HepG2 (cell line): Measurements from ENCODE around the gene KCND2. TPM values are rescaled to one million over a fixed set of nuclear protein-coding genes. Genes with fewer than 3 reads are reported as not detected.

Experiments
- ATAC-seq: fragments of 200-7000 bp; cut with Tn5 transposase; 3 replicates; pipeline ENCODE4 v1.9.1; 2020; ENCODE audit warnings: mild to moderate bottlenecking, moderate library complexity
- BruUV-seq: library from RNA; stranded (reverse); fragments of 400-500 nt; replicated peaks from 2 replicates; lab custom pipeline; 2021; lab: Mats Ljungman, UMichigan
- CTCF ChIA-PET: fragments of 300-600 bp; formaldehyde crosslinking; extraction: SDS; loops from one replicate; lab custom pipeline; 2021; ENCODE audit warnings: low total read pairs, inconsistent platforms, low intra/inter-chr PET ratio; lab: Yijun Ruan, JAX
- POLR2A ChIA-PET: fragments of 350-600 bp; sonication (Branson Sonifier 250); formaldehyde crosslinking; loops from one replicate; lab custom pipeline; 2020; ENCODE audit warnings: antibody characterized with exemption, inconsistent platforms; lab: Yijun Ruan, JAX
- DNase-seq: peaks from one replicate; pipeline ENCODE4 v3.0.0-alpha.2; 2015; ENCODE audit warnings: low spot score
- FAIRE-seq: peaks from 3 replicates; lab custom pipeline; 2011; peaks lifted over from hg19 to GRCh38; lab: Jason Lieb, UNC
- H2AFZ ChIP-seq: one replicate; pipeline ENCODE4 v1.6.1; 2011; ENCODE audit warnings: low read length, inconsistent platforms
- H3K27ac ChIP-seq: fragments of 300-600 bp; 3 replicates; pipeline ENCODE4 v1.8.0; 2011; ENCODE audit warnings: mixed run types, mild to moderate bottlenecking, mixed read lengths, low read length, inconsistent platforms; ENCODE audit not compliant: insufficient read depth; ENCODE audit errors: extremely low read length
- H3K27me3 ChIP-seq, 2 experiments: fragments of 200-600 bp in 1 of 2; 2 replicates in 1 of 2; 3 replicates in 1 of 2; pipeline versions ENCODE4 v1.6.0 to v1.8.0; 2011; ENCODE audit warnings: low read length in 2 of 2, mild to moderate bottlenecking in 2 of 2, moderate library complexity in 2 of 2, inconsistent platforms in 1 of 2; ENCODE audit not compliant: insufficient read depth in 2 of 2, control insufficient read depth in 1 of 2
- H3K36me3 ChIP-seq, 2 experiments: fragments of 200-600 bp in 1 of 2; replicated peaks in 1 of 2; 2 replicates in 1 of 2; 3 replicates in 1 of 2; pipeline versions ENCODE4 v1.5.1 to v1.8.0; 2011; ENCODE audit warnings: low read length in 2 of 2, inconsistent platforms in 1 of 2; ENCODE audit not compliant: insufficient read depth in 2 of 2, control insufficient read depth in 1 of 2
- H3K4me1 ChIP-seq: 2 replicates; pipeline ENCODE4 v1.5.1; 2012; ENCODE audit warnings: low read length, inconsistent platforms; ENCODE audit not compliant: insufficient read depth
- H3K4me2 ChIP-seq: 2 replicates; pipeline ENCODE4 v1.6.0; 2011; ENCODE audit warnings: low read depth, low read length, inconsistent platforms
- H3K4me3 ChIP-seq, 3 experiments: fragments of 200-600 bp in 1 of 3; sonication (generic), shearing (Covaris generic) in 1 of 3; replicated peaks in 1 of 3; 2 replicates each; pipeline ENCODE4 v1.5.1; 2011 to 2016; ENCODE audit warnings: low read length in 3 of 3, inconsistent platforms in 2 of 3, low read depth in 2 of 3, mild to moderate bottlenecking in 2 of 3, control low read depth in 1 of 3, mixed read lengths in 1 of 3; ENCODE audit not compliant: insufficient read depth in 1 of 3
- H3K79me2 ChIP-seq: one replicate; pipeline ENCODE4 v1.6.1; 2011; ENCODE audit warnings: low read length, inconsistent platforms; ENCODE audit not compliant: insufficient read depth
- H3K9ac ChIP-seq: 2 replicates; pipeline ENCODE4 v1.6.0; 2011; ENCODE audit warnings: mild to moderate bottlenecking, low read depth, low read length, inconsistent platforms; ENCODE audit not compliant: insufficient read depth
- H3K9me3 ChIP-seq: 2 replicates; pipeline ENCODE4 v1.5.1; 2012; ENCODE audit warnings: mild to moderate bottlenecking, low read length
- H4K20me1 ChIP-seq: 2 replicates; pipeline ENCODE4 v1.6.0; 2011; ENCODE audit warnings: inconsistent platforms, mild to moderate bottlenecking, low read length, moderate library complexity; ENCODE audit not compliant: insufficient read depth
- KDM5A ChIP-seq: fragments of 200-600 bp; sonication (generic); IDR thresholded peaks from 2 replicates; pipeline ENCODE4 v1.7.0; 2018; ENCODE audit warnings: antibody characterized with exemption, mild to moderate bottlenecking, low read length, borderline replicate concordance
- NFE2L1 ChIP-seq: sonication (generic); formaldehyde crosslinking; IDR thresholded peaks from 2 replicates; pipeline ENCODE4 v1.4.0; 2020; ENCODE audit warnings: missing genetic modification reagents, mild to moderate bottlenecking, borderline replicate concordance
- NR1H2 ChIP-seq: sonication (generic); formaldehyde crosslinking; IDR thresholded peaks from 2 replicates; pipeline ENCODE4 v1.8.1; 2022; ENCODE audit warnings: low read depth, missing genetic modification reagents, borderline replicate concordance
- RNF2 ChIP-seq: fragments of 450-650 bp; conservative IDR thresholded peaks from 2 replicates; pipeline ENCODE4 v1.6.1; 2016; ENCODE audit warnings: low read depth
- SAP130 ChIP-seq: IDR thresholded peaks from 2 replicates; pipeline ENCODE4 v1.6.1; 2016; ENCODE audit warnings: low read depth
- WIZ ChIP-seq: sonication (generic); formaldehyde crosslinking; IDR thresholded peaks from 2 replicates; pipeline ENCODE4 v1.5.1; 2020; ENCODE audit warnings: mild to moderate bottlenecking, missing genetic modification reagents
- ZBTB26 ChIP-seq: IDR thresholded peaks from 2 replicates; pipeline ENCODE4 v1.6.1; 2016; ENCODE audit warnings: missing compliant biosample characterization, missing genetic modification reagents, borderline replicate concordance
- ZIK1 ChIP-seq: sonication (generic); formaldehyde crosslinking; IDR thresholded peaks from 2 replicates; pipeline ENCODE4 v1.5.0; 2020; ENCODE audit warnings: mild to moderate bottlenecking, low read depth, missing genetic modification reagents, borderline replicate concordance
- ZNF329 ChIP-seq: sonication (generic); formaldehyde crosslinking; IDR thresholded peaks from 2 replicates; pipeline ENCODE4 v1.9.0; 2021; ENCODE audit warnings: low read depth, mild to moderate bottlenecking, missing genetic modification reagents
- ZNF619 ChIP-seq: sonication (generic); formaldehyde crosslinking; IDR thresholded peaks from 2 replicates; pipeline ENCODE4 v1.4.0; 2020; ENCODE audit warnings: mild to moderate bottlenecking, missing genetic modification reagents
- WGBS: methylation state at CpG from one replicate; pipeline ENCODE4 v1.1.6; 2017; ENCODE audit warnings: low lambda C conversion rate; 5-methylcytosine and 5-hydroxymethylcytosine counted together
- in situ Hi-C: cut with HindIII; loops from 2 replicates; pipeline ENCODE4 v1.10.0; 2017; ENCODE audit warnings: low pct_unique_long_range_greater_than_20kb; ENCODE audit not compliant: extremely low pct_ligation_motif_present
- intact Hi-C: fragments of 100-400 bp; cut with micrococcal nuclease; formaldehyde crosslinking; loops from one replicate; pipeline ENCODE4 v1.10.0; 2022; ENCODE audit not compliant: unreplicated experiment
- polyA plus RNA-seq, 8 experiments: library from polyadenylated mRNA; depleted of rRNA in 3 of 8; stranded (reverse) in 7 of 8; unstranded in 1 of 8; fragments of >200 nt; fragmentation: Illumina TruSeq in 4 of 8; extraction: Trizol in 4 of 8; gene quantifications; 2 replicates each; pipeline versions ENCODE4 v1.2.1 to v1.2.3, GENCODE V29; 2011 to 2016; ENCODE audit warnings: low read depth in 4 of 8, missing spikeins in 1 of 8, mixed read lengths in 1 of 8; ENCODE audit not compliant: insufficient read depth in 1 of 8
- total RNA-seq, 5 experiments: library from RNA; depleted of rRNA; stranded (reverse); fragments of >200 nt; fragmentation: Illumina TruSeq; extraction: Trizol; gene quantifications; 2 replicates each; pipeline ENCODE4 v1.2.3, GENCODE V29; 2016; ENCODE audit warnings: low read depth in 1 of 5
- TF ChIP-seq, protein P1 (sequence below): sonication (generic); formaldehyde crosslinking; IDR thresholded peaks from 2 replicates; pipeline ENCODE4 v1.8.1; 2023; ENCODE audit warnings: mild to moderate bottlenecking, moderate library complexity, missing genetic modification reagents

The KCND2 gene
- total and polyA plus RNA-seq, 2 of the 13 experiments (the other 11 are each of a cell fraction or from before 2014, with no cell fraction given) = not detected

- 2% methylated on average over 2 of the region's 2 CpGs for WGBS
- Histone ChIP-seq H4K20me1 (no peaks in the 10 kb centered on the region), H3K9me3 (no peaks in the 10 kb centered on the region), H3K27ac (no peak overlapping the region), H3K4me3 (no peak overlapping the region), H2AFZ (no peak overlapping the region), H3K27me3 (no peaks in the 10 kb centered on the region), H3K4me1 (no peaks in the 10 kb centered on the region), H3K36me3 (no peaks in the 10 kb centered on the region), H3K4me2 (no peak overlapping the region), H3K79me2 (no peaks in the 10 kb centered on the region), H3K9ac (no peak overlapping the region)
- in situ Hi-C loops = no loop called here
- no peak for ATAC-seq
- intact Hi-C loops = no loop called here
- CTCF ChIA-PET = no interaction called here
- no peak for TF ChIP-seq ZNF619 (CRISPR knock-in tag)
- no peak for TF ChIP-seq WIZ (CRISPR knock-in tag)
- TF ChIP-seq SAP130 (CRISPR knock-in tag) = no peak
- no peak for TF ChIP-seq KDM5A
- TF ChIP-seq ZNF329 (CRISPR knock-in tag) = no peak
- TF ChIP-seq ZIK1 (CRISPR knock-in tag) = no peak
- no peak for TF ChIP-seq NR1H2 (CRISPR knock-in tag)
- no peak for TF ChIP-seq ZBTB26
- TF ChIP-seq RNF2 = no peak
- TF ChIP-seq NFE2L1 (CRISPR knock-in tag) = no peak
- TF ChIP-seq, protein P1, sequence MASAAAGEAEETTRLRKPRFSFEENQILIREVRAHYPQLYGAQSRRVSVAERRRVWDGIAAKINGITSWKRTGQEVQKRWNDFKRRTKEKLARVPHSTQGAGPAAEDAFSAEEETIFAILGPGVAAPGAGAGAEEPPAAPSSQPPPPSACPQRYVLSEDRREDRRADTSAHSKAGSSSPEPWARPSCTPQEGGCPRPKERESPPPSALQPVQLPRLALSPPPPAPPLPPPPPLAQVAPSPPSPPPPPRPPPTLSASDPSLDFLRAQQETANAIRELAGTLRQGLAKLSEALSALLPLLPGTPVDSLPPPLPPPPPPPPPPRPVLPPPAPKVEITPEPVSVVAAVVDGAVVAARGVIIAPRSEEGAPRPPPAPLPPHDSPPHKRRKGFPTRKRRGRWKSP (CRISPR knock-in tag) = no peak
- FAIRE-seq = no peak
- POLR2A ChIA-PET = no interaction called here
- no peak for DNase-seq
- BruUV-seq = no TSS peak
Observed at GRCh38 chr7:120332433-120332832, 59.5 kb downstream of the KCND2 start.
